ENCODE data around the gene DLEC1. TPM values are rescaled to one million over a fixed set of nuclear protein-coding genes. Genes with fewer than 3 reads are reported as not detected.

The DLEC1 gene
- total RNA-seq, 1 experiment from 2014 or later = not detected

DNA sequence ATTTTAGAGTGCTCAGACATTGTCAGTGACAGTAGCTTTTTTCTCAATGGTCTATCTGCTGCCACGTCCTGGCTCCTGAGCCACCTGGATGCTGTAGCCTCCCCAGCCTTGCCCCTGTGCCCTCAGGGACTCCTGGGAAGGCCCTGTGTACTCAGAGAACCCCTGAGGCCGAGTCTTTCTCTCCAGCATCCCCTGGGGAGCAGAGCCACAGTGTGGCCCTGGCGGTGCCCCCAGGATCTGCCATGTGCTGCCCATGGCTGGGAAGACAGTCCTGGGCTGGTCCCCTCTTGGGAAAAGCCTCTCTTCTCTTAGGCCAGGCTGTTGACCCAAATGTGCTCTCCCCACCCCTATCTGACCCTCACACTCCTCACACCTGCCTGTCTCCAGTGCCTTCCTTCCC lies 104.5 kb downstream of the DLEC1 start:
- no peaks in the 10 kb centered on the region; the same call in 1 of the 2 replicates for H3K36me3 ChIP-seq (ENCODE audit: control insufficient read depth, insufficient read depth, low read length)
- H3K9me3 ChIP-seq (ENCODE audit: control insufficient read depth, insufficient read depth, low read depth, low read length) = no peaks in the 10 kb centered on the region; the same call in 1 of the 2 replicates
- no peak overlapping the region for H3K27ac ChIP-seq (ENCODE audit: low read length)
- H3K27me3 ChIP-seq (ENCODE audit: control insufficient read depth, insufficient read depth, low read length) = no peaks in the 10 kb centered on the region
- no TSS peak for BruUV-seq (replicated peaks)
- no peak for TF ChIP-seq POLR2AphosphoS5 (IDR thresholded peaks at IDR 0.05; ENCODE audit: low read depth, low read length)
- TF ChIP-seq SIN3A (IDR thresholded peaks at IDR 0.05; ENCODE audit: borderline replicate concordance, insufficient read depth, low read depth, low read length) = no peak
- no peak for TF ChIP-seq TCF7L2 (IDR thresholded peaks at IDR 0.05; ENCODE audit: low read depth, low read length)
- no peak for TF ChIP-seq REST (IDR thresholded peaks at IDR 0.05; ENCODE audit: insufficient read depth in 1 of 2, low read depth in 2 of 2, low read length in 1 of 2)
- TF ChIP-seq, protein P1, sequence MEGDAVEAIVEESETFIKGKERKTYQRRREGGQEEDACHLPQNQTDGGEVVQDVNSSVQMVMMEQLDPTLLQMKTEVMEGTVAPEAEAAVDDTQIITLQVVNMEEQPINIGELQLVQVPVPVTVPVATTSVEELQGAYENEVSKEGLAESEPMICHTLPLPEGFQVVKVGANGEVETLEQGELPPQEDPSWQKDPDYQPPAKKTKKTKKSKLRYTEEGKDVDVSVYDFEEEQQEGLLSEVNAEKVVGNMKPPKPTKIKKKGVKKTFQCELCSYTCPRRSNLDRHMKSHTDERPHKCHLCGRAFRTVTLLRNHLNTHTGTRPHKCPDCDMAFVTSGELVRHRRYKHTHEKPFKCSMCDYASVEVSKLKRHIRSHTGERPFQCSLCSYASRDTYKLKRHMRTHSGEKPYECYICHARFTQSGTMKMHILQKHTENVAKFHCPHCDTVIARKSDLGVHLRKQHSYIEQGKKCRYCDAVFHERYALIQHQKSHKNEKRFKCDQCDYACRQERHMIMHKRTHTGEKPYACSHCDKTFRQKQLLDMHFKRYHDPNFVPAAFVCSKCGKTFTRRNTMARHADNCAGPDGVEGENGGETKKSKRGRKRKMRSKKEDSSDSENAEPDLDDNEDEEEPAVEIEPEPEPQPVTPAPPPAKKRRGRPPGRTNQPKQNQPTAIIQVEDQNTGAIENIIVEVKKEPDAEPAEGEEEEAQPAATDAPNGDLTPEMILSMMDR (IDR thresholded peaks at IDR 0.05) = no peak
- DNase-seq (ENCODE audit: low read depth, low spot score) = no peak
- ATAC-seq = no peak
- ChIA-PET POLR2A (no interaction called here), CTCF (no interaction called here)
- in situ Hi-C loops (cut with HindIII; ENCODE audit: low pct_unique_long_range_greater_than_20kb, low sequenced_read_pairs) (no loop called here), intact Hi-C loops (cut with micrococcal nuclease; ENCODE audit: unreplicated experiment) (no loop called here)
- H3K4me3 ChIP-seq (ENCODE audit: low read depth in 2 of 2, low read length in 2 of 2) = no peak overlapping the region
- no peaks in the 10 kb centered on the region for H3K4me1 ChIP-seq (ENCODE audit: control insufficient read depth, insufficient read depth, low read length)

DNA sequence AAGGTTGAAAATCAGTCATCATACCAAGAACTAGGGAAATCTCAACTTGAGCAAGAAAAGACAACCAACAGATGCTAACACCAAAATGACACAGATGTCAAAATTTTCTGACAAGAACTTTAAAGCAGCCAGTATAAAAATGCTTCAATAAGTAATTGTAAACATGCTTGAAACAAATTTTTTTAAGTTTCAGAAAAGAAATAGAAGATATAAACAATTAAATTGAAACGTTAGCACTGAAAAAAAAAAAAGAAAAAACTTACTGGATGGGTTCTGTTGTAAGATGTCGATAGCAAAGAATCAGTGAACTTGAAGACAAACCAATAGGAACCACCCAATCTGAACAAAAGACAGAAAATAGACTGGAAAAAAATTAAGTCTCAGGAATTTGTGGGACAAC lies 107.5 kb downstream of the DLEC1 start:
- ChIA-PET POLR2A (interaction anchor here (0.7 kb wide), 1 partner anchor 10 kb away, joined by 6 read pairs; the partner anchor contains the start of gene ACAA1), CTCF (no interaction called here)
- BruUV-seq (replicated peaks) = no TSS peak
- H3K36me3 ChIP-seq (ENCODE audit: control insufficient read depth, insufficient read depth, low read length) = no peaks in the 10 kb centered on the region; the same call in 1 of the 2 replicates
- H3K27ac ChIP-seq (ENCODE audit: low read length) = no peak overlapping the region
- H3K27me3 ChIP-seq (ENCODE audit: control insufficient read depth, insufficient read depth, low read length) = no peaks in the 10 kb centered on the region
- no peak for TF ChIP-seq REST (IDR thresholded peaks at IDR 0.05; ENCODE audit: insufficient read depth in 1 of 2, low read depth in 2 of 2, low read length in 1 of 2)
- TF ChIP-seq, protein P1 (IDR thresholded peaks at IDR 0.05) = no peak
- ATAC-seq (no peak), DNase-seq (ENCODE audit: low read depth, low spot score) (no peak)
- H3K4me1 ChIP-seq (ENCODE audit: control insufficient read depth, insufficient read depth, low read length) = no peaks in the 10 kb centered on the region
- intact Hi-C loops (cut with micrococcal nuclease; ENCODE audit: unreplicated experiment) (no loop called here), in situ Hi-C loops (cut with HindIII; ENCODE audit: low pct_unique_long_range_greater_than_20kb, low sequenced_read_pairs) (no loop called here)
- no peak overlapping the region for H3K4me3 ChIP-seq (ENCODE audit: low read depth in 2 of 2, low read length in 2 of 2)
- H3K9me3 ChIP-seq (ENCODE audit: control insufficient read depth, insufficient read depth, low read depth, low read length) = no peaks in the 10 kb centered on the region; the same call in 1 of the 2 replicates
